ENCODE data around the gene TTC39B.
"Not testable (repeated sequence)": the region's sequence is repeated elsewhere in the genome, so short reads cannot be mapped to it uniquely, and the experiment has no call there.

TTC39B gene

DNA sequence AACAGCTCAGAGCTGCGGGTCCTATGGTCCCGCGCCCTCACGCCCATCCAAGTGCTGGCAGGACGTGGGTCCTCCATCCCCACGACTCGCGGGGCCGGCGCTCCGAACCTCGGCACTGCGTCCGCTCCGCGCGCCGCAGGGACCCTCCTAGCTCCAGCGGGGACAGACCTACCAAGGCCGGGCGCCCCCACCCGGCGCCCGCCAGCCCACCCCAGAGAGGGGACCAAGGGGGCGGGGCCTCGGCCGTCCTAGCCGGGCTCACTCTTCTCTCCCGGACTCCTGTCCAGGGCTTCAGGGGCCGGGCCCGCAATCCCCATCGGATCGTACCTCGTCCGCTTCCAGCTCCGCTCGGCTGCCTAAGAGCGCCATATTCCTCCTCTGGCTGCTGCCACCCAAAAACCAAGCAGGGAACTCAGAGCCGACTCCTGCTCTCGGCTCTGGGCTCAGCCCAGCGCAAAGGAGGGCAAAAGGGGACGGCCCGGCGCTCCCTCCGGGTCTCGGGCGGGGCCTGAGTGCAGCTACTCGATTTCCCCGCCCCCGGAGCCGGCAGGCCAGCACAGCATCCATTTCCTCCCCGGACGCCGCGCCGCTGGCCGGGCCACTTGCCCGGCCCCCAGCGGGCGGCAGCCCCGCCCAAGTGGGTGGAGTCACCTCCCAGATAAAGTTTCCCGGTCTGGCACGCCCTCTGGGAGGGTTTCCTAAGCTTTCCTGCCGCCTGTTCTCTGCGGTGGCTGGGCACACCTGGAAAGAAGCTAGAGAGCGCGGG lies at the start of gene TTC39B:
TSS of gene TTC39B (minus strand) at position 460 of the 766 bp plus-strand sequence. CDS start at position 369, 91 bp downstream.
- FAIRE-seq (peak; percentile 85), DNase-seq (ENCODE audit: extremely low spot score, insufficient read length, low read depth) (peak; percentile 76)

DNA sequence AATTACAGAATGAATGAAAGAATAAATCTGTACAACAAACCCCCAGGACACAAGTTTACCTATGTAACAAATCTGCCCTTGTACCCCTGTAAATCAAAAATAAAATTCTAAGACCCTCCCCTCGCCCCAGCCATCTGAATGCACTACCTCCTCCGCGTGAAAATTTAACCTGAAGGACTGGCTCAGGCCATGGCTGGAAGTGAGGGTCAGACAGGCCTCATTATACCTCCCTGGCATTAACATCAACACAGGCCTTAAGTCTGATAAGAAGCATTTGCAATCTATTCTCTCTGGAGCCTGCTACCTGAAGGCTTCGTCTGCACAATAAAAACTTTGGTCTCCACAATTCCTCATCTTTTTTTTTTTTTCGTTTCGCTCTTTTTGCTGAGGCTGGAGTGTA lies 48.7 kb upstream of the TTC39B start:
- no peak for FAIRE-seq
- no peak for DNase-seq (ENCODE audit: extremely low spot score, insufficient read length, low read depth)

DNA sequence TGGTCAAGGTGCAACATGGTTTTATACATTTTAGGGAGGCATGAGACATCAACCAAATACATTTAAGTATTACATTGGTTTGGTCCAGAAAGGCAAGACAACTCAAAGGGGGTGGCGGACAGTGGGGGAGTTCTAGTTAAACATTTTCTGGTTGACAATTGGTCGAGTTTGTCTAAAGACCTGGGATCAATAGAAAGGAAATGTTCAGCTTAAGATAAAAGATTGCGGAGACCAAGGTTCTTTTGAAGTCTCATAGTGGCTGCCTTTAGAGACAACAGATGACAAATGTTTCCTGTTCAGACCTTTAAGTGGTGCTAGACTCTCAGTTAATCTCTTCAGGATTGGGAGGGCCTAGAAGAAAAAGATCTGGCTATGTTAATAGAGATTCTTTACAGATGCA lies 47.7 kb upstream of the TTC39B start:
- no peak for FAIRE-seq
- DNase-seq (ENCODE audit: extremely low spot score, insufficient read length, low read depth): no peak

DNA sequence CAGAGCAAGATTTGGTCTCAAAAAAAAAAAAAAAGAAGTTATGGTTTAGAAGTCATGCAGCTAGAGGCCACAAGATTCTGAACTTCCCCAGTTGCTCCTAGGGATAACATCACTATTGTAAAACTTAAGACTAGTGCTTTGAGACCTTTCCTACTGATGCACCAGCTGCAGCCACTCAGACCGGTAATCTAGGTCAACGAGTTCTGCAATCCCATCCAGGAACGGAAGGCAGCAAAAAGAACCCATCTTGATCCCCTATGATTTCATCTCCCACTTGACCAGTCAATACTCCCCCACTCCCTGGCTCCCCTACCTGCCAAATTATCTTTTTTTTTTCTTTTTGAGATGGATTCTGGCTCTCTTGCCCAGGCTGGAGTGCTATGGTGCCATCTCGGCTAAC lies 46.9 kb upstream of the TTC39B start:
- no peak for DNase-seq (ENCODE audit: extremely low spot score, insufficient read length, low read depth)

DNA sequence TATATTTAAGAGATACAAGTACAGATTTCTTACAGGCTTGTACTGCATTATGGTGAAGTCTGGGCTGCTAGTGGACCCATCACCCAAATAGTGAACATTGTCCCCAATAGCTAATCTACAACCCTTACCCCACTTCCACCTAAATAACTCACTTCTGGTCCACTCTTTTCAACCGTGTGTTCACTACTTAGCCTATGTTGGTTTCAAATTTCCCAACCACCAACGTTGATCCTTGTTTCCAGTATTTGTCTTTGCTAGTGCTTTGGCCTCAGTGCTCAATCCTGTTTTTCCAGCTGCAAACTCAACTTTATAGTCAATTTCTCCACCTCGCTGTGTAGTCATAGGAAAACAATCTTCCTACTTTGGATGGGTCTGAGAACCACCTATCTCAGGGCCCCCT lies 45.3 kb upstream of the TTC39B start:
- DNase-seq (ENCODE audit: extremely low spot score, insufficient read length, low read depth) (no peak), FAIRE-seq (no peak)

More for the DNA sequence above, 46.9 kb upstream of the TTC39B start:
- FAIRE-seq: no peak

DNA sequence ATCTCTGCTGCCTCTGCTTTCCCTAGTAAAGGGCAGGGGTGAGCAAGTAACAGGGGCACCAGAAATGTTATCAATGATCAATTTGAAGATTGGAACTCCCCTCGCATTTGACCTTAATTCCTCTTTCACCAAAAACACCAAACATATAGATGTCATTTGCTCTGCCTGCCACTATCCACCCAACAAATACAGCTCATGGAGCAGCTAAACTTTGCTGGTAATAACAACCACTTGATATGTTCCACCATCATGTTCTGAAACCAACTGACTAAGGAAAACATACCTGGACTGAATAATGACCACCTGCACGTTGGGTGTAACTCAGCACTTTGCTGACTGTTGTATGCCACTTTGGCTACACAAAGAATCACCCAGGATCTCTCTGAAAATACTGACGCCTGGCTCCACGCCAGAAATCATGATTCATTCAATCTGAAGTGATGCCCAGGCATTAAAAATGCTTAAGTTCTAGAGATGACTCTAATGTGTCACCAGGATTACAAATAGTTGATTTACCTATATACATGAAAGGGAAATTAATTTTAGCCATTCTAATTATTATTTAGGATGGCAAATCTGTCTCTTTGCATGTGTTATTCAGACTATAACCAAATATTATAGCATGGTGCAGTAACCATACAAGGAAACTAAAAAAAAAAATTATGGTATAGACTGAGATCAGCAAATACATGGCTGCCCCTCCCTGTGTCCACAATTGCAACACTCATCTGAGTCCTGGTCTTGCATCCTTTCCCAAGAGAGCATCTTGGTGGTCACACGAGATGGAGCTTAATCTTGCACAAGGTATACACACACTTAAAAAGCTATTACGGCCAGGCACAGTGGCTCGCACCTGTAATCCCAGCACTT lies 43.1 kb upstream of the TTC39B start:
- no peak for DNase-seq (ENCODE audit: extremely low spot score, insufficient read length, low read depth)

DNA sequence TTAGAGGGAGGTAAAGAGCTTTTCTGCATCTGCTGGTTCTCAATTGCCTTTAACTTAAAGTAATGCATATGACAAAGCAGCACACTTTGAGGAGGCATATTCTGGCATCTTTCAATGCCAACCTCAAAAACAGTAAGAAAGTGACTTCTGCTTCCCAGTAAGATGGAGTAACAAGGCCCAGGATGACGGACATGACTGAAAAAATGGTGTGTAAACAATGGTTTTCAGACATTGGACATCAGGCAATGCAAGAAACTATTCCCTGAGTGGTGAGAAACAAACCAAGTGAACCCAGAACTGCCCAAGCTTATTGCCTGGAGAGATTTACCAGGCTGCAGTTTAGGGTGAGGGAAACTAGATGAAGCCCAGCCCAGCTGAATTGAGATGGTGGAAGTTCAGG lies 39.8 kb upstream of the TTC39B start:
- DNase-seq (ENCODE audit: extremely low spot score, insufficient read length, low read depth): no peak
- FAIRE-seq: no peak

More for the DNA sequence above, 43.1 kb upstream of the TTC39B start:
- no peak for FAIRE-seq

DNA sequence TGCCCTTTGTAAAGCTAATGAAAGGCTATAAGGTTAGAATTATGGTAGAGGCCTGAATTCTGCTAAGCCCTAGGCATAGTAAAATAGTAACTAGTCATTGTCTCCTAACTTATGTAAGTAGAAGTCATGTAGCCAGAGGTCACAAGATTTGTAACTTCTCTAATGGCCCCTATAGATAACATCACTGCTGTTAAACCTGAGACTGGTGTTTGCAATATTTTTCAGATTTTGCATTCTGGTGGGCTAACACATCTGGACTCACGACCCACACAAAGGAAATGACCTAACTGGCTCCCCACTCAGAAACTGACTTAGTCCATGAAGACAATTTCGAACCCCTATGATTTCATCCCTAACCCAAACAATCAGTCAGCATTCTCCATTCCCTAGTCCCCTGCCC lies 37.2 kb upstream of the TTC39B start:
- FAIRE-seq (no peak), DNase-seq (ENCODE audit: extremely low spot score, insufficient read length, low read depth) (no peak)

DNA sequence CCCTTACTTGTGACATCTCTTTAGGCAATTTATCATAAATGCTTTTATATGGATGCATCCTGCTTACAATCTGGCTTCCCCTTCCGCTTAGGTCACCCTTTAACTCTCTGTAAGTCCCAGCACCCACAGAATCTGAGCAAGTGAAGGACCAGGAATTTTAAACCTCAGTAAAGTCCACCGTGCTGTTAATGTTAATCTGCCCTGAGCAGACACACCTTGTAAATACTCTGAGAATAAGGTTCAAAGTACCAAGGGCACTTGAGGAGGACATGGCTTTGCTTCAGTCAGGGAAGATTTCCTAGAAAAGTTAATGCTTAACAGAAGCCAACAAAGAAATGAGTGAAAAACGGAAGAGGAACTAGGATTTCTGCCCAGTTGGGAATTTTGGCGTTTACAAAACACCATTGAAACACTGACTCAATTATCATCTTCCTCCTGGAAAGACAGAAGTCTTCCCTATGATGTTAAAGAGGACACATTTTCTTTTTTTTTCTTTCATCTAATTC lies 26.4 kb upstream of the TTC39B start:
- DNase-seq (ENCODE audit: extremely low spot score, insufficient read length, low read depth) (no peak), FAIRE-seq (no peak)

DNA sequence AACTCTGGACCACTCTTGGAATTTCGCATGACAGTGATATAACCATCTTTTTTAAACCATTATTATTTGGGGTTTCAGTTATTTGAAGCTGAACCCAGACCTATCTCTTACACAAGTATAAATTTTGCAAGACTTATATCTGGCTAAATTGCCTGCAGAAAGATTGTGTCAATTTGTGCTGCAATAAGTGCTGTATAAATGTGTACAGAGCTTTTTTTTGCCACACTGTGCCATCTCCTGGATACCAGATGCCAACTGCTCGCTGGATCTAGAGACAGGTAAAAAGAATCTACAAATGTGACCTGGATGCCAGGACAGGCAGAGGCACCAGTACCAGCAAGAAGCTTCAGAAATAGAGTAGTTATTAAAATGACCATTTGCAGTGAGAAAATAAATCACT lies 25.9 kb upstream of the TTC39B start:
- no peak for FAIRE-seq

DNA sequence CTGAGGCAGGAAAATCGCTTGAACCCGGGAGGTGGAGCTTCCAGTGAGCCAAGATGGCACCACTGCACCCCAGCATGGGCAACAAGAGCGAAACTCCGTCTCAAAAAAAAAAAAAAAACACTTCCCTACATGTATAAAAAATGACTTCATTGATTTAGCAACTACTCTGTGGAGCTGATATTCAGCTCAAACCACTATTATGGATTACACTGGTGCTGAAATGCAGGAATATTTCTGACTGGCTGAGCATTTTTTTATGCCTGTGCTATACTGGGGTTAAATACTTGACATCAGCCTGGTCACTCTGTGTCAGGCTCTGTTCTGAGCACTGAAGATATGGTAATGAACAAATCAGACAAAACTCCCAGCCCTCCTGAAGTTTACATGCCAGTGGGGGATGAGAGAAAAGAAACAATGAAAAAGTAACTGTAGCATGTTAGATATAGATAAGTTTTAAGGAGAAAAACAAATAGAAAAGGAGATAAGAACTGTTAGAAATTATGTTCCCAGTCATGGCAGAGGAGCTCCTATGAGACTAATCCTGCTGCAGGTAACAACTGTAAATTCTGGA lies 22.6 kb upstream of the TTC39B start:
- DNase-seq (ENCODE audit: extremely low spot score, insufficient read length, low read depth): no peak
- no peak for FAIRE-seq

More for the DNA sequence above, 25.9 kb upstream of the TTC39B start:
- no peak for DNase-seq (ENCODE audit: extremely low spot score, insufficient read length, low read depth)

DNA sequence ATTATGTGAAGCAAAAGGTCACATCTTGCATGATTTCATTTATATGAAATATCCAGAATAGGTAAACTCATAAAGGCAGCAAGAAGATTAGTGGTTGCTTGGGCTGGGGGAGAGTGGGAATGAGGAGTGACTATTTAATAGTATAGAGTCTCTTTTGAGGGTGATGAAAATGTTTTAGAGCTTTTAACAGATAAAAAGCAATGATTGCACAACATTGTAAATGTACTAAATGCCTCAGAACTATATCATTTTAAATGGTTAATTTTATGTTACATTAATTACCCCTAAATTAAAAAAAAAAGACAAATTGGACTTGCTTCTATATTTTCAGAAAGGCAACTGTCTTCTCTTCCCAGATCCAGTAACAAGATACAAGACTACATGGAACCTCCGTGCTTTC lies 21.9 kb upstream of the TTC39B start:
- FAIRE-seq: no peak
- DNase-seq (ENCODE audit: extremely low spot score, insufficient read length, low read depth): no peak

DNA sequence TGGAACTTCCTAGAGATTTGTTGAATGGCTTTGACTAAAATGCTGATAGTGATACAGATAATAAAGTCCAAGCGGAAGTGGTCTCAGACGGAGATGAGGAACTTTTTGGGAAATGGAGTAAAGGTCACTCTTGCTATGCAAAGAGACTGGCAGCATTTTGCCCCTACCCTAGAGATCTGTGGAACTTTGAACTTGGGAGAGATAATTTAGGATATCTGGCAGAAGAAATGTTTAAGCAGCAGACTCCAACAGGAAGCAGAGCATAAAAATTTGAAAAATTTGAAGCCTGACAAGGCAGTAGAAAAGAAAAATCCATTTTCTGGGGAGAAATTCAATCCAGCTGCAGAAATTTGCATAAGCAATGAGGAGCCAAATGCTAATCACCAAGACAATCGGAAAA lies 15.7 kb upstream of the TTC39B start:
- DNase-seq (ENCODE audit: extremely low spot score, insufficient read length, low read depth); FAIRE-seq: not testable (repeated sequence)

DNA sequence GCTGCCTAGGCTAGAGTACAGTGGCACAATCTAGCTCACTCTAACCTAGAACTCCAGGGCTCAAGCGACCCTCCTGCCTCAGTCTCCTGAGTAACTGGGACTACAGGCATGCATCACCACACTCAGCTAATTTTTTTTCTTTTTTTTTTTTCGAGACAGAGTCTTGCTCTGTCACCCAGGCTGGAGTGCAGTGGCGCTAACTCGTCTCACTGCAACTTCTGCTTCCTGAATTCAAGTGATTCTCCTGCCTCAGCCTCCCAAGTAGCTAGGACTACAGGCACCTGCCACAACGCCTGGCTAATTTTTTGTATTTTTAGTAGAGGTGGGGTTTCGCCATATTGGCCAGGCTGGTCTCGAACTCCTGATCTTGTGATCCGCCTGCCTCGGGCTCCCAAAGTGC lies 12.6 kb upstream of the TTC39B start:
- not testable (repeated sequence) for FAIRE-seq; DNase-seq (ENCODE audit: extremely low spot score, insufficient read length, low read depth)

DNA sequence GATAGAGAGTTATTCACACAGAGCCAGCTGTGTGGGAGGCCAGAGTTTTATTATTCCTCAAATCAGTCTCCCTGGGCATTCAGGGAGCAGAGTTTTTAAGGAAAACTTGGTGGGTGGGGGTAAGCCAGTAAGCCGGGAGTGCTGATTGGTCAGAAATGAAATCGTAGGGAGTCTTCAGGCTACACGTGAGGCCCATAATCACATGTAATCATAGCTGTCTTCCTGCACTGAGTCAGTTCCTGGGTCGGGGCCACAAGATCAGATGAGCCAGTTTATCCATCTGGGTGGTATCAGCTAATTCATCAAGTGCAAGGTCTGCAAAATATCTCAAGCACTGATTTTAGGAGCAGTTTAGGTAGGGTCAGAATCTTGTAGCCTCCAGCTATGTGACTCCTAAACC lies 10.8 kb upstream of the TTC39B start:
- no peak for DNase-seq (ENCODE audit: extremely low spot score, insufficient read length, low read depth)
- FAIRE-seq: no peak

DNA sequence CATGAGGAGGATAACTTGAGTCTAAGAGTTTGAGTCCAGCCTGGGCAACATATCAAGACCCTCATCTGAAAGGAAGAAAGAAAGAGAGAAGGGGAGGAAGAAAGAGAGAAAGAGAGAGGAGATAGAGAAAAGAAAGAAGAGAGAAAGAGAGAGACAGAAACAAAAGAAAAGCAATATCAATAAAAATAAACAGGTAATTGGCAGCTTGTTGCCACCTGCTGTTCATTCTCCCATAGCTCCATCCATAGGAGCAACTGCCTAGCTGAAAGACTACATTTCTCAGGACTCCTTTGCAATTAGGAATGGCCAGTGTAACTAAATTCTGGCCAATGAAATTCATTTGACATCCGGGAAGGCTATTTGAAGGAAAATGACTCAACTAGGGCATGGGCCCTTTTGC lies 4.6 kb upstream of the TTC39B start:
- no peak for FAIRE-seq
- no peak for DNase-seq (ENCODE audit: extremely low spot score, insufficient read length, low read depth)

DNA sequence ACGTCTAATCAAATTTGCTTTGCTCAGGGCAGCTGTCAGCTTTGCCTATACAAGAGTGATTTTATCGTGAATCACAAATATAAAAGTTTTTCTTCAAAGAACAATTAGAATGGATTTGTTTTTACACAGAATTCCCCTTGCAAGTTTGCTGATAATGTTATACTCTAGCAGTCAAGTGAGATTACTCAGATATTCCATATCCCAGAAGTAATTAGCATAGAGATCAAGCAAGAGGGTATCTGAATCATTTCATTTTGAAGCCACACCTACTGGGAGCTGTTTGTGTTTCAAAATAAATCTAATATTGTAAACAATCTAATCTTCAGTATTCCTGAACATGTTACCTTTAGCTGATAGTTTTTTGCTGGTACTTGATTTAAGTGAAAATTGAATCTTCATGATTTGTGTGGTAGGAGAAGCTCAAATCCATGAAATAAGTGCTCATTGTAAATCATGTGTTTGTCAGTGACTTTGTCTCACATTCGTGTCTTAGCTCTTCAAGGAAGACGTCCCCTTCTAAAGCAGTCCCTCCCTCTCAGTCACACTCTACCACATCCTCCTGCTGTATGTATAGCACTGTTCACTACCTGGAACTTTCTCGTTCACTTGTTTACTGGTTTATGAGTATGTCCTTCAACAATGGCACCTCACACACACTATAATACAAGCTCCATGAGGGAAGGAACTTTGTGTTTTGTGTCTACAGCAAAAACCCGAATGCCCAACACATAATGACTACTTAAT lies 3.3 kb upstream of the TTC39B start:
- DNase-seq (ENCODE audit: extremely low spot score, insufficient read length, low read depth) (no peak), FAIRE-seq (no peak)

DNA sequence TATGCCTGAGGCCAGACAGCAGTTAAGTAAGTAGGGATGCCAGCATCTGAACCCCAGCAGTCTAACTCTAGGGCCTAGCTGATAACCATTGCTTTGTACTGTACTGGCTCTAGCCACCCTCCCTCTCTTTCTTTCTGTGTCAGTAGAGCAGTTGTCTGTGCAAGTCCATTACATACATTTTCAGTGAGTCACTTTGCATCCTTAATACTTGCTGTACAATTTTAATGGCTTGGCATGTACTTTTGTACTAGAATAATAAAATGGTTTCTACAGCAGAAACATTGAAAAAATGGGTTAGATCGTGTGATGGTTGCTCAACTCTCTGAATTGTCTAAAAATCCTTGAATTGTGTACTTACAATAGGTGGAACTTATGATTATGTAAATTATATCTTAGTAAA lies 1.5 kb upstream of the TTC39B start:
- FAIRE-seq (no peak), DNase-seq (ENCODE audit: extremely low spot score, insufficient read length, low read depth) (no peak)

DNA sequence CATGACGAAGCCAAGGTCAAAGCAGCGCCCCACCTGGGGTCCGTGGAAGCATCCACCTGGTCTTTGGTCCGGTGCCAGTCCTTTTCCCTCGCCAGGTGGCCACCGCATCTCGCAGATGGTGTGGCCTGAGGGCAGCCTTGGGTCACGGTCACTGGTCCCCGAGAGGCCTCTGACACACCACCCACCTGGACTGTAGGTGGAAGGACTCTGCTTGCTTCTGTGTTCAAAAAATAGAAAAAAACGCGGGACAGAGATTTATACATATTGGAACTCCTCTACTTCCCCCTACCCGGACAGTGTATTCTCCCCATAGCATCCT lies 466 bp upstream of the TTC39B start:
- DNase-seq (ENCODE audit: extremely low spot score, insufficient read length, low read depth) (no peak), FAIRE-seq (no peak)

DNA sequence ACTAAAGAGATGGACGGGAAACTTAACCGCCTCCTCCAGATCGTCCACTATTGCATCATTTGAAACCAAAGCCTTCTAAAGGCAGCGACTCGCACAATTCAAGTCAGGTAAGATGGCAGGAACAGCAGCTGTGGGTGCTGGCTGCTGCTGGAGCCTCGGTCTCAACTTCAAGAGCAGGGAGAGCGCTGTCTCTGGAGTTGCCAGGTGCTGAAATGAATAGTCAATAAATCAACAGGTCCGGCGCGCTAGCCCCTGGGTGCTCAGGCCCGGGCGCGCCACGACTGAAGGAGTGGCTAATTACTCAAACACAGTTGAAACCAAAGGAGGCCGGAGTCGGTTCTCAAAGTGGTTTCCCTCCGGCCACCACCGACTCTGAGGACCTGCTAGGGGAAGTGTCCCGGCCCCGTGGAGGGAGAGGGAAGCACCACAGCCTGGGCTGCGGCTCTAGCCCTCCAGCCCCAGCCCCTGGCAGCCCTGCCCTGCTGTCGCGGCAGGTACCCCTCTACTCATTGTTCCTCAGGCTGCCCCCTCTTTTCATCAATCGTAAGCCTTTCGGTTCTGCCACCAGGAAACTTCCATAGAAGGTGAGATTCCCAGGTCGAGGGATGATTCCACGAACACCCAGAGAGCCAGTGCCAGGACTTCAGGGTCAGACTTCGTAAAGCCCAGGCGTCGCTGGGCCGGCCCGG lies 804 bp downstream of the TTC39B start:
- DNase-seq (ENCODE audit: extremely low spot score, insufficient read length, low read depth): no peak
- no peak for FAIRE-seq
